Occipital lobe (tissue), 2 donors: ENCODE results near the gene DACH2. TPM values are rescaled to one million over a fixed set of nuclear protein-coding genes. Genes with fewer than 3 reads are reported as not detected.

Experiments used
- DNase-seq: peaks from one replicate; lab custom pipeline; 2025; lab: John Stamatoyannopoulos, UW
- total RNA-seq: library from RNA; depleted of rRNA; stranded (reverse); fragments of >200 nt; gene quantifications from one replicate; pipeline ENCODE4 v1.2.3, GENCODE V29; 2014

DACH2 gene
- total RNA-seq, 1 donor from 2014 or later = 6.4 TPM

- DNase-seq = no peak
Observed at GRCh38 chrX:86322913-86323312, 174.7 kb downstream of the DACH2 start.

GRCh38 chrX:86329174-86329573 is 180.9 kb downstream of the DACH2 start:
- no peak for DNase-seq

DNA sequence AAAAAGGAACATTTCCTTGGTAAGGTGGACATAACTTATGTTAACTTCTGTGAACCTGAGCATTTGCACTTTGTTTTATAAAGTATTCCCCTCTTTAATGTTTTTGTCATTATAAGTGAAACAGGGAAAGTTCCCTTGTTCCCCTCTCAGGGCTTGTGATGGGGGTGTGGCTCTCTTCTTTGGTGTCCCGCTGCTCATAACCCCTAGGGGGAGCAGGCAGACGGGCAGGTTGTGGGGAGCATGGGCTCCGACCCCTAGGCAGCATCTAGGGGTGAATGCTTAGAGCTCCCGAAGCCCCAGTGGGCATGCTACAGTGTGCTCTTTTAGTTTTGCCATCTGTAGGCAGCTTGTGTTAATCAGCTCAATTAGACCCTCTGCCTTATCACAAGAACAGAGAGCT is 200.4 kb downstream of the DACH2 start:
- DNase-seq = no peak

- no peak for DNase-seq
Observed at GRCh38 chrX:86349115-86349514, 200.9 kb downstream of the DACH2 start.

- no peak for DNase-seq
Observed at GRCh38 chrX:86369847-86370630, 221.8 kb downstream of the DACH2 start.

GRCh38 chrX:86370927-86371326 is 222.7 kb downstream of the DACH2 start:
- DNase-seq = no peak

GRCh38 chrX:86379209-86379608 is 231.0 kb downstream of the DACH2 start:
- DNase-seq = no peak

DNA sequence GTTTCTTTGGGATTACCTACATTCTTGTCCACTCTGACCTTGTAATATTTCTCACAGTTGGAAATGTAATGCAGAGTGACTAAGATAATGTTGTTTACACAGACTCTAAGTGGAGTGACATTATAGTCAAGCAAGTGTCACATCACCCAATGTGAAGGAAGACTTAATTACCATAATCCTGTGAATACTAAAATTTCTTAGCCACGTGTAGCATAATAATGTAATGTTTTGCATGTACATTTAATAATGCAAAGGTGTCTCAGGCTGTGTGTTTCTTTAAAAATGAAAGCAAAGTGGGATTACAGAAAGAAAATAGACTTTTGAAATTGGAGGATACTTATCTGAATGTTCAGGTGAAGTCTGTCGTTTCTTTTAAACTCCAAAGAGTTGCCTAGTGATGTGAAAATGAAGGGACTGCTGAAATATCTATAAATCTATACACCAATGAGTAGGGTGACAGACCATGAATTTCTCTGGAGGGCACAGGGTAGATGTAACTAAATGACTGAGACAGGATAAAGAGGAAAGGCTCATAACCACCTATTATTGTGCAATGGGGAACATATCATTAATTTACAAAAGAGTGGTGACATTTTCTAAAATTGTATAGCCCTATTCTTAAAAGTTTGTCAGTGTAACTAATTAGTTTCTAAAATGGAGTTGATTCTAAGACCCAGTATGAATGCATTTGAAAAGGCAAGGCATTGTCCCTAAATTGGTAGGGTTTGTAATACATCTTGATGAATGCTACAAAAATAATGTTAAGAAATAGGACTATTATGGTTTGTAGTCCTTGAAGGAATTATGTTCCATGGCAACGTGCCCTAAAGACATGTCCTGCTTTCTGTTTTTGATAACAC is 235.7 kb downstream of the DACH2 start:
- DNase-seq = no peak

DNA sequence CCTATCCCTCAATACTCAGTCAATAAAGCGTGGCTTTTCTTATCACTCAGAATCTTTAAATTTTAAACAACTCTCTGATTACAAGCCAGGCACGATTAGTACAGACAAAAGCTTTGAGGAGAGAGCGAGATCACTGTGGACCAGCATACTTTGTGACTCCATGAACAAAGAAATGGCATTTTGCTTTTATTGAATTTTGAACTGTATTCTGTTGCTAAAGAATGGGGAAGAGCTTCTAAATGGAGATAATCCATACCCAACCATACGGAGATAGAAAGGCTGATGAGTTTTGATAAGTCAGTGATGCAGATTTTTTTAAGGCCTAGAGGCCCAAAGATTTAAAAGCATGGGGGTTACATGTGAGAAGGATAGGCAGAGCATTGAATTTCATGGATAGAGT is 259.1 kb downstream of the DACH2 start:
- DNase-seq = no peak

GRCh38 chrX:86421771-86422170 is 273.5 kb downstream of the DACH2 start:
- no peak for DNase-seq

- no peak for DNase-seq
Observed at GRCh38 chrX:86436116-86436515, 287.9 kb downstream of the DACH2 start.

- no peak for DNase-seq
Observed at GRCh38 chrX:86455495-86455894, 307.2 kb downstream of the DACH2 start.

DNA sequence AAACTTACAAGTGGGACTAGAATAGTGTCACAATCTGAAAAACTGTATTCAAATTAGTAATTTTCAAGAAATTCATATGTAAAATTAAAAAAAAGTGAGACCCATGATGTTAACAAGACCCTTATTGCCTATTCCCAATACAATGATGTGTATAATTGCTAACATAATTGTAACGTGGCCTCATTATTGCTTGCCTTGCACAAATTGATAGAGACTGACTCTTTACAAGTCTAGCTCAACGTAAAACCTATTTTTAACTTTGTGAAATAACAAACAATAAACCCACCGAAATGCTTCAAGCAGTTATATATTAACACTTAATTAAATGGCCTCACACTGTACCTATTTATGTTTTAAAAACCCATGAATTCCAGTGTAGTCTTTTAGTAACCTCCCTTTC is 312.5 kb downstream of the DACH2 start:
- no peak for DNase-seq

DNA sequence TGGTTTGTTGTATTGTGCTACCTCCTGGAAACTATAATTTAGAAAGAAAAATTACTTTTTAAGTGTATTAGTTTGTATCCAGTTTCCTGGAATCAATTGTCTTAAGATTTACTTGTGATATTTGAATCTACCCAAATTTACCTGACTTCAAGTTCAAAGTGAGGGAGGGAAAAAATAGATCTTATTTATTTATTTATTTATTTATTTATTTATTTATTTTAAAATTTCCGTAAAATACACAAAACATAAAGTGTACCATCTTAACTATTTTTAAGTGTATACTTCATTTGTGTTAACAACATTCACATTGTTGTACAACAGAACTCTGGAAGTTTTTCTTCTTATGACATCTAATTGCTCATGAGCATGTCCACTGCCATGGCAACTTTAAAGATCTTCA is 356.0 kb downstream of the DACH2 start:
- no peak for DNase-seq

- no peak for DNase-seq
Observed at GRCh38 chrX:86507331-86507730, 359.1 kb downstream of the DACH2 start.

GRCh38 chrX:86579777-86580176 is 431.5 kb downstream of the DACH2 start:
- DNase-seq = no peak

DNA sequence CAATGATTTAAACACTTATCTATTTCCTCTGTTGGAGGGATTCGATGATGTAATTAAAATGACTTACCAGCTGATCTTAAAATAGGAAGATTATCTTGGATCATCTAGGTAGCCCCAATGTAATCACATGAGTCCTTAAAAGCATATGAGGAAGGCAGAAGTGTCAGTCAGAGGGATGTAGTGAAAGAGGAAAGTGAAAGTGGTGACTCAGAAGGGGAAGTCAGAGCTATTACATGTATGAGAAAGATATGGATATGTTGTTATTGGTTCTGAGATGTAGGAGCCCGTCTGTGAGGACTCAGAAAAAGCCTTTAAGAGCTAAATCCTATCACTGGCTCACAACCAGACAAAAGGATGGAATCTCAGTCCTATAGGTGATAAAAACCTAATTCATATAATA is 456.4 kb downstream of the DACH2 start:
- DNase-seq = no peak

DNA sequence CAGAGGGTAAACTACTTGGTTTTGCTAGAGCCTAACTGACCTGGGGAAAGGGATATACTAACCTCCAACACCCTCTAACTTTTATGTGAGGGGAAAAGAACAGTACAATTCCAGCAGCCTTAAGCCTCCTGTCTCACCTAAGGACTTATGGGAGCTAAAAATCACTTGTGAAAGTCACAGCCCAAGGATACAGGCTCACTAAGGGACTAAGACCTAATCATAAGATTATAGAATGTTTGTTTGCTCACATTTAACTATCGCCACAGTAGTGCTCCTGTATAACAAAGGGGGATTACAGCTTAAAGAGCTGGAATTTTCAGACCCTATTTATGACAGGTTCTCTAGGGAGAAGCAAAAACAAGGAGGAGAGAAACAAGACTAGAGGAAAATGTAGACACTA is 548.7 kb downstream of the DACH2 start:
- no peak for DNase-seq

DNA sequence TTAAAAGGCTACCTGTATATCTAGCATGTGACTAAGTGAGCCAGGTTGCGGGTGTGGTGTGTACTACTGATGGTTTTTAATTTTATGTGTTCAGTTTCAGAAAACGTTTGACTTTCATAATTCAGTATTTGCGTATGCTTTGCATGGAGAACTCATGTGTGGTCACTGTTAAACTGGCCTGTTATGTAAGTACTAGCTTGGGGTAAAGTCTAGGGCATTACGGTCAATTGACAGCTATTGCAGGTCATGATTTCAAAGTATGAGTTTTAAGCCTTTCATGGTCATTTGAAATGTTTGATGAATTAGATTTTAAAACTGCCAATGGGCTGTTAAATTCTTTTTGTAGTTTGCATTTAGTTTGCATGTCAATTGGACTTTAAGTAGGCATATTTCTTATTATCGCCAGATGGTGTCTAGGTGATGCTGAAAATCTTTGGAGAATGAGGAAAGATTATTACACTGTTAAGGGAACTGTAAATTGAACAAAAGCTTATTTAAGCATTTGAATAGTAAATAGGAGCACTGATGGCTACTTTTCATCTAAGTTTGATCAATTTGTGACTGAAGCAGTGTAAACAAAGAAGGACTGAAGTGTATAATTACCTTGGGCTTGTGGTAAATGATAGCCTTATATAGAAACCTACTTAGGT is 563.4 kb downstream of the DACH2 start:
- DNase-seq = no peak

GRCh38 chrX:86714441-86714840 is 566.2 kb downstream of the DACH2 start:
- DNase-seq = peak; percentile 1

DNA sequence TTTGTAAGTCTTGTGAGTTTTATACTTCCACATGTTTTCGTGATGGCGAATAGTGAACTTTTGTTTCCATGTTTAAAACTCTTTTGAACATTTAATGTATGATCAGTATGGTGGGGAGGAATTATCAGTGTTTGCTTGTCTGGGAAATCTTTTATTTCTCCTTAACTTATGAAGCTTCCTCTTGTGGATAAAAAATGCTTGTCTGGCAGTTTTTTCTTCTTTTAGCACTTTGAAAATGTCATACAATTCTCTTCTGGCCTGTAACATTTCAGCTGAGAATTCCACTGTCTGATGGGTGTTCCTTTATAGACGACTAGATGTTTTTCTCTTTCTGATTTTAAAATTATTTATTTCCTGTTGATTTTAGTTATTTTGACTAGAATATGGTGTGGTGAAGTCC is 576.0 kb downstream of the DACH2 start:
- DNase-seq = no peak

DNA sequence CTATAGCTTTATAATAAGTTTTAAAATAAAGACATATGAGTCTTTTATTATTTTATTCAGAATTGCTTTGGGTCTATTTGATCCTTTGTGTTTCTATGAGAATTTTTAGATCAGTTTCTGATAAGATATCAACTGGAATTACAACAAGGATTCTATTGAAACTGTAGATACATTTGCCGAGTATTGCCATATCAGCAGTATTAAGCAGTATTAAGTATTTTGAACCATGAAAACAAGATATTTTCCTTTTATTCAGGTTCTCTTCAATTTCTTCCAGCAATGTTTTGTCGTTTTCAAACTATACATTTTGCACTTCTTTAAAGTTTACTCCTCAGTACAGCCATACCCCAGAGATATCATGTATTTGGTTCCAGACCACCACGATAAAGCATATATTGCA is 598.8 kb downstream of the DACH2 start:
- DNase-seq = no peak
